Keratinocyte (primary cell): Measurements from ENCODE around the gene TUBE1. TPM values are rescaled to one million over a fixed set of nuclear protein-coding genes. Genes with fewer than 3 reads are reported as not detected.

Experiments
- DNase-seq: peaks from one replicate; pipeline ENCODE4 v3.0.0-alpha.2; 2011; ENCODE audit warnings: low read depth, missing footprints, low spot score
- FAIRE-seq: peaks from 2 replicates; lab custom pipeline; 2011; peaks lifted over from hg19 to GRCh38; lab: Jason Lieb, UNC
- H2AFZ ChIP-seq: 2 replicates; pipeline ENCODE4 v1.6.0; 2012; ENCODE audit warnings: low read length, control low read depth, inconsistent platforms; ENCODE audit not compliant: control insufficient read depth
- H3K27ac ChIP-seq: 2 replicates; pipeline ENCODE4 v1.5.1; 2011; ENCODE audit warnings: low read length; ENCODE audit not compliant: control insufficient read depth, insufficient read depth
- H3K27me3 ChIP-seq: 3 replicates; pipeline ENCODE4 v1.6.0; 2011; ENCODE audit warnings: low read length; ENCODE audit not compliant: control insufficient read depth, insufficient read depth; ENCODE audit errors: extremely low read depth
- H3K36me3 ChIP-seq, 2 experiments: 2 replicates in 1 of 2; 3 replicates in 1 of 2; pipeline ENCODE4 v1.5.1; 2011; ENCODE audit warnings: low read length in 2 of 2, mild to moderate bottlenecking in 1 of 2; ENCODE audit not compliant: control insufficient read depth in 2 of 2, insufficient read depth in 2 of 2; ENCODE audit errors: extremely low read depth in 1 of 2
- H3K4me1 ChIP-seq: 3 replicates; pipeline ENCODE4 v1.5.1; 2011; ENCODE audit warnings: low read length; ENCODE audit not compliant: control insufficient read depth, insufficient read depth; ENCODE audit errors: extremely low read depth
- H3K4me2 ChIP-seq: 3 replicates; pipeline ENCODE4 v1.6.0; 2011; ENCODE audit warnings: low read depth, low read length; ENCODE audit not compliant: control insufficient read depth, insufficient read depth; ENCODE audit errors: extremely low read depth
- H3K4me3 ChIP-seq, 3 experiments: fragments of 200-600 bp in 1 of 3; sonication (generic) in 1 of 3; 2 replicates in 2 of 3; 3 replicates in 1 of 3; pipeline ENCODE4 v1.5.1; 2011 to 2016; ENCODE audit warnings: low read length in 3 of 3, mild to moderate bottlenecking in 3 of 3, control low read depth in 2 of 3, inconsistent platforms in 1 of 3, low read depth in 1 of 3, mixed read lengths in 1 of 3, mixed run types in 1 of 3, moderate library complexity in 1 of 3; ENCODE audit not compliant: control insufficient read depth in 2 of 3, insufficient read depth in 2 of 3; ENCODE audit errors: extremely low read depth in 1 of 3
- H3K79me2 ChIP-seq: 2 replicates; pipeline ENCODE4 v1.6.0; 2012; ENCODE audit warnings: low read length; ENCODE audit not compliant: control insufficient read depth, insufficient read depth
- H3K9ac ChIP-seq: 3 replicates; pipeline ENCODE4 v1.6.0; 2011; ENCODE audit warnings: low read length; ENCODE audit not compliant: control insufficient read depth, insufficient read depth; ENCODE audit errors: extremely low read depth
- H3K9me1 ChIP-seq: 3 replicates; pipeline ENCODE4 v1.6.0; 2011; ENCODE audit warnings: low read length; ENCODE audit not compliant: control insufficient read depth, insufficient read depth; ENCODE audit errors: extremely low read depth
- H3K9me3 ChIP-seq: 2 replicates; pipeline ENCODE4 v1.5.1; 2012; ENCODE audit warnings: low read depth, low read length; ENCODE audit not compliant: control insufficient read depth
- H4K20me1 ChIP-seq: 3 replicates; pipeline ENCODE4 v1.6.0; 2011; ENCODE audit warnings: low read length; ENCODE audit not compliant: control insufficient read depth, insufficient read depth; ENCODE audit errors: extremely low read depth
- EZH2 ChIP-seq: IDR thresholded peaks from one replicate; pipeline ENCODE4 v1.6.1; 2012; ENCODE audit warnings: inconsistent platforms, mild to moderate bottlenecking, low read length, moderate library complexity
- dilution Hi-C: fragments of 300-500 bp; cut with MboI; formaldehyde crosslinking; loops from one replicate; pipeline ENCODE4 v1.7.0; 2020; ENCODE audit warnings: low sequenced_read_pairs; ENCODE audit not compliant: extremely low pct_ligation_motif_present
- polyA plus RNA-seq, 5 experiments: library from polyadenylated mRNA; depleted of rRNA in 3 of 5; stranded (reverse) in 3 of 5; stranded (forward) in 1 of 5; unstranded in 1 of 5; fragments of >200 nt; gene quantifications; 1 replicate in 1 of 5; 2 replicates in 3 of 5; 3 replicates in 1 of 5; pipeline versions ENCODE4 v1.2.1 to v1.2.3, GENCODE V29; 2011 to 2012; ENCODE audit warnings: missing spikeins in 2 of 5, low read depth in 1 of 5, low replicate concordance in 1 of 5
- TF ChIP-seq, protein P1 (sequence below), 3 experiments: IDR thresholded peaks in 1 of 3; conservative IDR thresholded peaks in 1 of 3; optimal IDR thresholded peaks in 1 of 3; 2 replicates in 2 of 3; 3 replicates in 1 of 3; pipeline versions ENCODE3 to v1.5.1; 2011; ENCODE audit warnings: low read length in 3 of 3, mild to moderate bottlenecking in 3 of 3, moderate library complexity in 2 of 3, control low read depth in 1 of 3, inconsistent platforms in 1 of 3; ENCODE audit not compliant: insufficient read depth in 2 of 3; ENCODE audit errors: extremely low read depth in 1 of 3

TUBE1 gene
- polyA plus RNA-seq, 1 donor (not counting 4 experiments of a cell fraction or from before 2014, with no cell fraction given): 15.4 TPM

DNA sequence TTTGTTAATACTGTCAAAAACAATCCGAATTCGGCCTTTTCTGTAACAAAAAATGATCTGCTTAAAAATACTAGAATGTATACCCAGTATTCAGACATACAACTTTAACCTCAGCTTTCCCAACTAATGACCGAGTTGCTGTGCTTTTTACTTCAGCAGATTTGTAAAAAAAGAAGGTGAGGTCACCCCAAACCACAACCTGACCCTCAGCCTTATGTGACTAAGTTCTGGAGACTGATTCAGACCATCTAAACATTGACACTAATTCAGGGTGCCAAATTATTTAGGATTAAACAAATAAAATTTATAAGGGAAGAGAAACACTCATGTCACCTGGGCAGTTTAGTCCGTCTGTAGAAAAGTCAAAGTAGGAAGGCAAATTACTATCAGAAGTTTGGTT lies 25.7 kb downstream of the TUBE1 start:
- FAIRE-seq (no peak), DNase-seq (no peak)
- dilution Hi-C loops: no loop called here
- H3K4me2 ChIP-seq: no peak overlapping the region
- H3K9me1 ChIP-seq: no peaks in the 10 kb centered on the region
- no peaks in the 10 kb centered on the region for H3K9me3 ChIP-seq
- H3K4me1 ChIP-seq: no peaks in the 10 kb centered on the region
- no peaks in the 10 kb centered on the region for H4K20me1 ChIP-seq
- H3K4me3 ChIP-seq: no peak overlapping the region
- no peak overlapping the region for H3K9ac ChIP-seq
- no peaks in the 10 kb centered on the region for H3K79me2 ChIP-seq
- TF ChIP-seq EZH2: no peak
- TF ChIP-seq, protein P1, sequence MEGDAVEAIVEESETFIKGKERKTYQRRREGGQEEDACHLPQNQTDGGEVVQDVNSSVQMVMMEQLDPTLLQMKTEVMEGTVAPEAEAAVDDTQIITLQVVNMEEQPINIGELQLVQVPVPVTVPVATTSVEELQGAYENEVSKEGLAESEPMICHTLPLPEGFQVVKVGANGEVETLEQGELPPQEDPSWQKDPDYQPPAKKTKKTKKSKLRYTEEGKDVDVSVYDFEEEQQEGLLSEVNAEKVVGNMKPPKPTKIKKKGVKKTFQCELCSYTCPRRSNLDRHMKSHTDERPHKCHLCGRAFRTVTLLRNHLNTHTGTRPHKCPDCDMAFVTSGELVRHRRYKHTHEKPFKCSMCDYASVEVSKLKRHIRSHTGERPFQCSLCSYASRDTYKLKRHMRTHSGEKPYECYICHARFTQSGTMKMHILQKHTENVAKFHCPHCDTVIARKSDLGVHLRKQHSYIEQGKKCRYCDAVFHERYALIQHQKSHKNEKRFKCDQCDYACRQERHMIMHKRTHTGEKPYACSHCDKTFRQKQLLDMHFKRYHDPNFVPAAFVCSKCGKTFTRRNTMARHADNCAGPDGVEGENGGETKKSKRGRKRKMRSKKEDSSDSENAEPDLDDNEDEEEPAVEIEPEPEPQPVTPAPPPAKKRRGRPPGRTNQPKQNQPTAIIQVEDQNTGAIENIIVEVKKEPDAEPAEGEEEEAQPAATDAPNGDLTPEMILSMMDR (optimal IDR thresholded peaks at IDR 0.05 in 1 of 3, IDR thresholded peaks at IDR 0.05 in 1 of 3, conservative IDR thresholded peaks at IDR 0.05 in 1 of 3; ENCODE audit: extremely low read depth in 1 of 3, insufficient read depth in 2 of 3, low read length in 3 of 3): no peak
- H3K27ac ChIP-seq: no peak overlapping the region
- H2AFZ ChIP-seq: no peak overlapping the region
- H3K27me3 ChIP-seq: no peaks in the 10 kb centered on the region
- H3K36me3 ChIP-seq: no peaks in the 10 kb centered on the region

DNA sequence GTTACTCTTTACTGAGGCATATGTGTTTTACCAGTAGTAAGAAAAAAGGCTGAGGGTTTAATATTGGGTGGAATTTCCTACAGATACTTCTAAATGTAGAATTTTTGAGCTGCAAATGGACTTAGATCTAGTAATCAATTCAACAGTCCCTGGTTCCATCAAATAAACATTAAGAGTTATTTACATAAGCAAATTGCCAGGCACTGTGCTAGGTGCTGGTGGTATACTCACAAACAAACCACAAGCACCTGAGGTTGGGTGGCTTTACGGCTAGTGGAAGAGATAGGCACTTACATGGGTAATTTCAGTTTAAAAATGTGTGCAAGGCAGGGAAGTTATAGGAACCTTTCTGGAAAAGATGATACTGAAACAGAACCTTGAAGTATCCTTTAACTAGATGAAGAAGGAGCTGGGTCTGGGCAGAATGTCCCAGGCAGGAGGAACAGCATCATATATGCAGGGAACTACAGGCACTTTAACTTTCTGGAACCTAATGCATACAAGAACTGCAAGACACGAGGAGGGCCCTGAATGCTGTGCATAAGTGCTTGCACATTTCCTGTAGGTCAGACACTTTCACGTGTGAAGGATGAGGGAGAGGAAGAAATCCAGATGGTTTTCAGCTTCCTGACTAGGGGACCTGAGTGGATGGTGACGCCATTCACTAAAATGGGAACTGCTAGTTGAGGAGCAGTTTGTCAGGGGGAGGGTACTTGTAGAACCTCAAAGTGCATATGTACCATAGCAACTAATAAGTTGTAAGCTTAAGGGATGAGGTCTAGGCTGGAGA lies 28.8 kb downstream of the TUBE1 start:
- no peak overlapping the region for H3K4me3 ChIP-seq
- no peak overlapping the region for H2AFZ ChIP-seq
- TF ChIP-seq, protein P1 (optimal IDR thresholded peaks at IDR 0.05 in 1 of 3, IDR thresholded peaks at IDR 0.05 in 1 of 3, conservative IDR thresholded peaks at IDR 0.05 in 1 of 3; ENCODE audit: extremely low read depth in 1 of 3, insufficient read depth in 2 of 3, low read length in 3 of 3): no peak
- no peak for TF ChIP-seq EZH2
- H3K4me1 ChIP-seq: no peaks in the 10 kb centered on the region
- H3K79me2 ChIP-seq: no peaks in the 10 kb centered on the region
- no peak overlapping the region for H3K27ac ChIP-seq
- dilution Hi-C loops: no loop called here
- no peak overlapping the region for H3K4me2 ChIP-seq
- H3K9ac ChIP-seq: no peak overlapping the region
- no peaks in the 10 kb centered on the region for H4K20me1 ChIP-seq
- no peaks in the 10 kb centered on the region for H3K9me3 ChIP-seq
- H3K36me3 ChIP-seq: no peaks in the 10 kb centered on the region
- no peak for DNase-seq
- H3K9me1 ChIP-seq: no peaks in the 10 kb centered on the region
- FAIRE-seq: no peak
- no peaks in the 10 kb centered on the region for H3K27me3 ChIP-seq
